Central memory CD8-positive, alpha-beta T cell (primary cell): ENCODE results near the gene EML2.

ENCODE experiments used
- ATAC-seq: fragments of 150-1000 bp; cut with Tn5 transposase; replicated peaks from 2 replicates; pipeline ENCODE4 v1.10.0; 2022; ENCODE audit warnings: mild to moderate bottlenecking, moderate FRiP score, moderate number of reproducible peaks; ENCODE audit not compliant: poor library complexity, severe bottlenecking; ENCODE audit errors: extremely low read depth
- DNase-seq, 2 donors: peaks; one replicate each; pipeline ENCODE4 v3.0.0; 2021; ENCODE audit warnings: low spot score in 2 of 2
- H3K27ac Mint-ChIP-seq: one replicate; pipeline ENCODE4 v1.8.0; 2022; ENCODE audit warnings: low read depth, mild to moderate bottlenecking, moderate library complexity, mixed read lengths
- H3K27me3 Mint-ChIP-seq: one replicate; pipeline ENCODE4 v1.8.0; 2022; ENCODE audit warnings: mixed read lengths
- H3K36me3 Mint-ChIP-seq: one replicate; pipeline ENCODE4 v1.8.0; 2022; ENCODE audit warnings: mild to moderate bottlenecking, moderate library complexity, mixed read lengths; ENCODE audit not compliant: insufficient read depth
- H3K4me1 Mint-ChIP-seq: one replicate; pipeline ENCODE4 v1.8.0; 2022; ENCODE audit warnings: mixed read lengths
- H3K4me3 Mint-ChIP-seq: one replicate; pipeline ENCODE4 v1.8.0; 2022; ENCODE audit warnings: mild to moderate bottlenecking, moderate library complexity, mixed read lengths
- H3K9me3 Mint-ChIP-seq: one replicate; pipeline ENCODE4 v1.8.0; 2022; ENCODE audit warnings: mixed read lengths

Gene EML2

DNA sequence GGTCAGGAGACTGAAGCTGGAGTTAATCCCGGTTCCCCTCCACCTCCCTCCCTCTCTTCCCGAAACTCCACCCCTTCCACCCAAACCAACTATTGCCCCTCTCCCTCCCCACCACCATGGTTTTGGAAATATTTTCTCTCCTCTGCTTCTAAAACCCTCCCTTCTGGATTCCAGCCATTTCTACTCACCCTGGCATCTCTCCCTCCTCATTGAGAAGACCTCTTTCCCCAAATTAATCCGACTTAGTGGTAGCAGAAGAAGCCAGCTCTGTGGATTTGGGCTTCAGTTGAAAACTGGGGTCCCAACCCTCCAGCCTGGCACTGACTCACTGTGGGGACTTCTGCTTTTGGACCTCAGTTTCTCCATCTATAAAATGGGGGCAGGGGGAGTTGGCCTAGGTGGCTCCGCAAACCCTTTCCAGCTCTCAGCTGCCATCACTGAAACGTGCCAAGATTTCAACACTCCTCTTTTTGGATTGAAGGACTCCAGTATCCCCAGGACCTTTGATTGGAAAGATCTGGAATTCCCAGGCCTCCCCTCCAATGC is 38.8 kb downstream of the EML2 start:
- Mint-ChIP-seq H3K4me3 (no peak overlapping the region), H3K27ac (no peak overlapping the region), H3K27me3 (peaks cover 84% of the 10 kb centered on the region), H3K4me1 (peaks cover 24% of the 10 kb centered on the region), H3K9me3 (no peaks in the 10 kb centered on the region), H3K36me3 (peaks cover 1% of the 10 kb centered on the region)
- no peak for DNase-seq
- ATAC-seq, result no peak

DNA sequence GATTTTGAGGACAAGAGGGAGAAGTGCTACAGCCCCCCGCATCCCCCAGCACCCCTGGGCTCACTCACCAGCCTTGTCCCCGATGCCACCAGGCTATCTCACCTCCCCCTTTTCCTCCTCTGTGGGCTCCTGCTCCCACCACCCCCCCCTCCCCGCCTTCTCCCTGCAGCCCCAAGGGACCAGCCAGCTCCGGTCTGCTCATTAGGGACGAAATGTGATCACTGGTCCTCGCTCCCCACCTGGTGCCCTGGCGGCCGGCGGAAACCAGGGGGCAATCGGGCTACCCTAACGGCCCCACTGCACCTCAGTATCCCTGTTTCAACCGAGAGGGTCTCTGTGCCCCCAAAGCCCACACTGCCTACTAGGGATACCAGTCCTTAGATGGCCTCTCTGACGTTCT is 39.9 kb downstream of the EML2 start:
- ATAC-seq, result no peak
- peaks cover 85% of the 10 kb centered on the region for H3K27me3 Mint-ChIP-seq
- no peak overlapping the region for H3K27ac Mint-ChIP-seq
- H3K9me3 Mint-ChIP-seq, result no peaks in the 10 kb centered on the region
- peaks cover 1% of the 10 kb centered on the region for H3K36me3 Mint-ChIP-seq
- no peak for DNase-seq
- H3K4me1 Mint-ChIP-seq, result peaks cover 24% of the 10 kb centered on the region
- no peak overlapping the region for H3K4me3 Mint-ChIP-seq

DNA sequence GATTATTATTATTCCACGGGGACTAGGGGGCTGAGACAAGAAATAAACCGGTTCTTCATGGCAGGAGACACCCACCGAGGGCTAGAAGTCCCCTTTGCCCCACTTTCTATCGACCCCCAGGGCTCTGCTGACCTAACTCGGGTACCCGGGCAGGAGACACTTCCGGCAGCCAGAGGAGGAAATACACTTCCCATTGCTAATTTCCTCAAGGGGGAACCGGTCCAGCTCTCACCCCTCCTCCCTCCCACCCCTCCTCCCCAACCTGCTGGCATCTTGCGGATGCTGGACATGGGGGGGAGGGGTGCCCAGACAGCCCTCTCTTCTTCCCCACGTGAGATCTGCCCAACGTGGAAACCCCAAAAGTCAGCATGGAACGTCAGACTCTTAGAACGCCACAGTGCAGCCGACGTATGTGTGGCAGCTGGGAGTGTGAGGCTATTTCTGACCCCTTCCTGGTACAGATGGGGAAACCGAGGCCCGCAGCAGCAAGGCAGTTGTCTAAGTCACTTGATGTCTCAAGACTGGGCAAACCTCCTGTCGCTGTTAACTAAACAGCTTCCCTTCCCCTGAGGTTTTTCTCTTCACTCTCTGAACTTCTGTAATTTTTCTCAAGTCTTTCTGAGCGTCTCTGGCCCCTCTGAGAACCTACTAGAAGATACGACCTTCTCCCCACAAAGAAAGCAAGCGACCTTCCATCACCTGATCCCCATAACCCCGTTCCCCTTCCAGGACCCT is 40.8 kb downstream of the EML2 start:
- DNase-seq (no peak), ATAC-seq (no peak)
- Mint-ChIP-seq H3K4me3 (no peak overlapping the region), H3K36me3 (peaks cover 1% of the 10 kb centered on the region), H3K27ac (no peak overlapping the region), H3K27me3 (peaks cover 81% of the 10 kb centered on the region), H3K4me1 (peaks cover 24% of the 10 kb centered on the region), H3K9me3 (no peaks in the 10 kb centered on the region)

DNA sequence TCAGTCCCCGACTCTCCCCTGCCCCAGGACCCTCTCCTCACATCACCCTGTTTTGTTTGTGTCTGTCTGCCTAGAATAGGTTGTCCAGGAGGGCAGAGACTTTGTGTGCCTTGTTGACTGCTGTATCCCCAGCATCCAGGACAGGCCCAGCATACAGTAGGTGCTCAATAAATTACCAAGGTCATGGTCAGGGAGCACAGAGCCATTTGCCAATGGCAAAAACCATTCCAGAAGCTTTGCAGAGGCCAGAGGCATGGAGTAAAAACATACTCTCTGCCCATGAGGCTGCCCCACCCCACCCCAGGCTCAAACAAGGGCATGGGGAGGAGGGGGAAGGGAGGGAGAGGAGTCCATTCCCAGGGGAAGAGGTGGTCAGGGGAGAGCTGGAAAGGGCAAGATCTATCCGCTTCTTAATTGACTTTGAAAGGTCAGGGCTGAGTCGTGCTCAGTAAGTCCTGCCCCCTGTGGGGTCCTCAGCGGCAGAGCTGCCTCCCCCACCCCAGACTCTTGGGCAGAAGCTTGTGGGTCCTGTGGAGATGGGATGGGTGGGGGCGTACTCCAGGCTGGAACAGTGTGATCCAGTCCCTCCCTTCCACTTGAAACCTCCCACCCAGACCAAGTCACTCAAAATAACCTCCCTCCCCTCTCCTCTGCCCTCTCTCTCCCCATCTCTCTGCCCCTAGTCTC is 41.6 kb downstream of the EML2 start:
- peaks cover 1% of the 10 kb centered on the region for H3K36me3 Mint-ChIP-seq
- peaks cover 23% of the 10 kb centered on the region for H3K4me1 Mint-ChIP-seq
- H3K27ac Mint-ChIP-seq, result no peak overlapping the region
- peaks cover 75% of the 10 kb centered on the region for H3K27me3 Mint-ChIP-seq
- ATAC-seq (no peak), DNase-seq (no peak)
- no peaks in the 10 kb centered on the region for H3K9me3 Mint-ChIP-seq
- no peak overlapping the region for H3K4me3 Mint-ChIP-seq

DNA sequence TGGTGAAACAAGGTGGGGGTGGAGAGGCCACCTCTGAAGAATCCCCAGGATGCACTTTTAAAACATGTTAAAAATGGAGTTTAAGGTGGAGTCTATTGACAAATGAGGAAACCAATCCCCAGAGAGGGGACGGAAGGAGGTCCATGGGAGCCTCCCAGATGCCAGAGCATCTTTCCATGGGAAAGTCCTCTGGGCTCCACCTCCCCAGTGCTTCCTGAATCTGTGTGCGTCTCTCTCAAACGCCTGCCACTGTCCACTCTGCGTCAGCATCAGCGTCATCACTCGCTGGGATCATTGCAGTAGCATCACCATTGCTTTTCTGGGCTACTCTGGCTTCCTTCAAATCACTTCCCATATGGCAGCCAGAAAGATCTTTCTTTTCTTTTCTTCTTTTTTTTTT is 43.4 kb downstream of the EML2 start:
- Mint-ChIP-seq H3K4me1 (peaks cover 12% of the 10 kb centered on the region), H3K9me3 (no peaks in the 10 kb centered on the region), H3K36me3 (peaks cover 1% of the 10 kb centered on the region), H3K27ac (no peak overlapping the region), H3K27me3 (peaks cover 75% of the 10 kb centered on the region), H3K4me3 (no peak overlapping the region)
- ATAC-seq, result no peak
- DNase-seq, result no peak

DNA sequence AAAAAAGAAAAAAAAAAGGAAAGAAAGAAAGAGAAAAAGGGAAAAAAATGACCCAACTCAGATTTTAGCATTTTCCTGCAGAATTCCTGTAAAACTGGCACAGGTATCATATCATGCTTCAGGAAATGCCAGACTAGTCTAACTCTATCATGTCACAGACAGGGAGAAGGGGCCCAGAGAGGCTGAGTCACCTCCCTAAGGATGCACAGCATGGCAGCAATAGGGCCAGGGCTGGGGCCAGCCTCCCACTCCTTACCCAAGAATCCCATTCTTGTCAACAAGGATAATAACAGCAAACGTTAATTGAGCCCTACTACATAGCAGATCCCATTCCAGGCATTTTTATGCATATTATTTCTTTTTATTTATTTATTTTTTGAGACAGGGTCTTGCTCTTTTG is 45.7 kb downstream of the EML2 start:
- no peak overlapping the region for H3K27ac Mint-ChIP-seq
- no peak overlapping the region for H3K4me3 Mint-ChIP-seq
- DNase-seq, result no peak
- no peak for ATAC-seq
- H3K4me1 Mint-ChIP-seq, result peaks cover 8% of the 10 kb centered on the region
- H3K27me3 Mint-ChIP-seq, result peaks cover 68% of the 10 kb centered on the region
- no peaks in the 10 kb centered on the region for H3K36me3 Mint-ChIP-seq
- H3K9me3 Mint-ChIP-seq, result no peaks in the 10 kb centered on the region

DNA sequence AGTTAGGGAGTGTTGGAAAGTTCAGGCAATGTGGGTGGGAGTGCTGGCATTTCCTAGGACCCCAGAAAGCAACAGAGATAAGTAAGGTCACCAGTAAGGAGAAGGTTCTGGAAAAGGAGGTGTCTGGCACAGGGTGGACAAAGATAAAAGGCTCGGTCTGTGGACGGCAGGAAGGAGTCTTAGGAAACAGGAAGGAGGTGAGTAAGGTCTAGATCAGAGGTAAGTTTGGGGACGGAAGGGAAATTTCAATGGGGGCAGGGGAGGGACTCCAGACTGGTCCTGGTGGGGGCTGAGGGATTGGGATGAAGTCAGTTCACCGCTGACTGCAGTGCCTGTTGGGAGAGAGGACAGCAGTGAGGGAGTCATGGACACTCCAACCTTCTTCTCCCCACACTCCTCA is 46.8 kb downstream of the EML2 start:
- Mint-ChIP-seq H3K9me3 (no peaks in the 10 kb centered on the region), H3K27me3 (peaks cover 56% of the 10 kb centered on the region), H3K4me1 (no peaks in the 10 kb centered on the region), H3K36me3 (no peaks in the 10 kb centered on the region), H3K4me3 (no peak overlapping the region), H3K27ac (no peak overlapping the region)
- ATAC-seq (no peak), DNase-seq (no peak)

DNA sequence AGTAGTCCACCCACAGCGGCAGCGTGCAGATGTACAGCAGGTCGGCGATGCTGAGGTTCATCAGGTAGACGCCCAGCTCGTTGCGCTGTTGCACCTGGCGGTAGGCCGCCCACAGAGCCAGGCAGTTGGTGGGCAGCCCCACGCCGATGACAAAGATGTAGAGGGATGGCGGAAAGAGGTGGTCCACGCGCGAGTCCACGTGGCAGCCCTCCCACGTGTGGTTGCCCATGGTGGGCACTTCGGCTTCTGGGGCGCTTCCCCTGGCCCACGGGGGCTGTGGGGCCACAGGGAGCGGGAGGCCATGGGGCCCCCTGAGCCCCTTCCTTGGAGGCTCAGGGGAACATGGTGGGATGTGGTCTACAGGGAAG is 47.6 kb downstream of the EML2 start:
- Mint-ChIP-seq H3K4me1 (no peaks in the 10 kb centered on the region), H3K4me3 (no peak overlapping the region), H3K27me3 (peaks cover 49% of the 10 kb centered on the region), H3K9me3 (no peaks in the 10 kb centered on the region), H3K36me3 (no peaks in the 10 kb centered on the region), H3K27ac (no peak overlapping the region)
- ATAC-seq (no peak), DNase-seq (no peak)

DNA sequence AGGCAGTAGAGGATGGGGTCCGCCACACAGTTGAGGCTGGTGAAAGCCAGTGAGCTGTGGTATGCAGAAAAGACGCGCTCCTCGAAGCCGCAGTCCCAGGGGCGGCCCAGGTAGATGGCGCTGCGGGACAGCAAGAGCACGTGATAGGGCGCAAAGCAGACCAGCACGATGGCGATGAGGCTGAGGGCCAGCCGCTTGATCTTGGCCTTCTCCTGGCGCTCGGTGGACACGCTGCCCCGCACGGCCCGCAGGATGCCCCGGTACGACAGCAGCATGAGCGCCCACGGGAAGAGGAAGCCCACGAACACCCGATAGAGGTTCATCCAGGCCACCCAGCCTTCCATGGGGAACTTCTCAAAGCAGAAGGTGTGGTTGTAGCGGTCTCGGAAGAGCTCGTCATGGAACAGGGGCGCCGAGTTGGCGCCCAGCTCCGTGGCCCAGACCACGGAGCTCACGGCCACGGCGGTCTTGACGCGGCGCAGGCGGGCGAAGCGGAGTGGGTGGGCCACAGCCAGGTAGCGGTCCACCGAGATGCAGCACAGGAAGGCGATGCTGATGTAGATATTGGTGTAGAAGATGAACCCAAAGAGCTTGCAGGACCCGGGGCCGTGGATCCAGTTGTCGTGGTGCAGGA is 48.1 kb downstream of the EML2 start:
- Mint-ChIP-seq H3K4me1 (no peaks in the 10 kb centered on the region), H3K27ac (no peak overlapping the region), H3K4me3 (no peak overlapping the region), H3K9me3 (no peaks in the 10 kb centered on the region), H3K36me3 (no peaks in the 10 kb centered on the region), H3K27me3 (peaks cover 44% of the 10 kb centered on the region)
- DNase-seq (no peak), ATAC-seq (no peak)

DNA sequence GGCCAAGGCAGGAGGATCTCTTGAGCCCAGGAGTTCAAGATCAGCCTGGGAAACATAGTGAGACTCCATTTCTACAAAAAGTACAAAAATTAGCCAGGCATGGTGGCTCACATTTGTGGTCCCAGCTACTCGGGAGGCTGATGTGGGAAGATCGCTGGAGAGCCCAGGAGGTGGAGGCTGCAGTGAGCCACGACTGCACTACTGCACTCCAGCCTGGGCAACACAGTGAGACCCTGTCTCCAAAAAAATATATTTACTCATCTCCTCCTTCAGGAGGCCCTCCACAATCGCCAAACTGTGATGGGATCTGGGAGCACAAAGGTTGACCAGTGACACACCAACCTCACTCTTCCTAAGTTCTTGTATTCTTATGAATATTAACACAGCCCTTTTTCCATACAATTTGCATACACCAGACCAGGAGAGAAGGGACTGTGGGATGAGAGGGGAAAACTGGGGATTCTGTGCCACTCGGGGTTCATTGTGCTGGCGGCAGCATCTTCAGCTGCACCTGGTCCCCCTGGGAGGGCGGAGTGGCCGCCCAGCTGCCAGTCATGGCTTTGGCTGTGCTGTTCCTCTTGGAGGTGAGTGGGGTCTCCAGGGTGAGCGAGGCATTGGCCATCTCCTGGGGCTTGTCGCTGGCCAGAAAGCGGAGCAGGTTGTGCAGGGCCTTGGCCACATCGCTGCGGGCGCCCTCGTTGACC is 48.7 kb downstream of the EML2 start:
- ATAC-seq, result no peak
- H3K9me3 Mint-ChIP-seq, result no peaks in the 10 kb centered on the region
- H3K4me1 Mint-ChIP-seq, result peaks cover under 1% of the 10 kb centered on the region
- no peaks in the 10 kb centered on the region for H3K36me3 Mint-ChIP-seq
- H3K4me3 Mint-ChIP-seq, result no peak overlapping the region
- DNase-seq, result no peak
- peaks cover 37% of the 10 kb centered on the region for H3K27me3 Mint-ChIP-seq
- H3K27ac Mint-ChIP-seq, result no peak overlapping the region

DNA sequence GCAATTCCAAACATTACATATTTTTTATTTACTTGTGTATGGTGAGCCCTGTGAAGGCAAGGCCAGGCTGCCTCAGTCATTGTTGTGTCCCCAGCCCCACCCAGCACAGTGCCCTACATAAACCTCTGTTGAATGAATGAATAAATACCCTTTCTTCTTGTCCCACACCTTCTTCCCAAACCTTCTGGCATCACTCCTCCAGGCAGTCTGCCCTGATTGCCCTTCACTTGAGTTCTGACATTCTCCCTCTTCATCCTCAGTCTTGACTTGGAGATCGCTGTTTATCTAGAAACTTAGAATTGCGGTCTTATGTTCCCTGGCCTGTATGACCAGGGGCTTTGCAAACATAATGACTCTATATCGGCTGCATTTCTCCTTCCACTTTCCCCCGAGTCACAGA is 49.4 kb downstream of the EML2 start:
- ATAC-seq, result no peak
- H3K27me3 Mint-ChIP-seq, result peaks cover 36% of the 10 kb centered on the region
- H3K9me3 Mint-ChIP-seq, result no peaks in the 10 kb centered on the region
- peaks cover 3% of the 10 kb centered on the region for H3K36me3 Mint-ChIP-seq
- H3K4me3 Mint-ChIP-seq, result no peak overlapping the region
- no peak overlapping the region for H3K27ac Mint-ChIP-seq
- H3K4me1 Mint-ChIP-seq, result peaks cover 6% of the 10 kb centered on the region
- DNase-seq, result no peak

DNA sequence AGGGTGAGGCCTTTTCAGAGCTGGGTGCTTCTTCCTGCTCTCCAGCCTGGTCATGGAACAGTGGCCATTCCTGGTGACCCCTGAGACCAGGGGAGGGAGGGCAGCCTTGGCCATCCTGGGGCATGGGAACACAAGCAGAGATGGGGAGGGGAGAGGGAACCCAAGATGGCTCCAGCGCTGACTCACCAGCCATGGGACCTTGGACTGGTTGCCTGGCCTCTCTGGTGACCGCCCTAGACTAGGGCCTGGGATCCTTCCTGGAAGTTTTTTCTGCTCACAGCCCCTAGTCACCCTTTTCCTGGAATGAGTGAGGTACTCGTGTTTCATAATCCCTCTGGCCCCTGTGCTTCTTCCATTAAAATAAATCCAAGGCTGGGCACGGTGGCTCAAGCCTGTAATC is 51.3 kb downstream of the EML2 start:
- ATAC-seq, result no peak
- Mint-ChIP-seq H3K27me3 (peaks cover 36% of the 10 kb centered on the region), H3K4me3 (no peak overlapping the region), H3K27ac (no peak overlapping the region), H3K9me3 (no peaks in the 10 kb centered on the region), H3K4me1 (peaks cover 12% of the 10 kb centered on the region), H3K36me3 (peaks cover 13% of the 10 kb centered on the region)
- DNase-seq, result no peak
